IMR-90 (cell line): ENCODE data around the gene KIAA0825. TPM values are rescaled to one million over a fixed set of nuclear protein-coding genes. Genes with fewer than 3 reads are reported as not detected.

Experiments used
- ATAC-seq: fragments of 200-7000 bp; cut with Tn5 transposase; 2 replicates; pipeline ENCODE4 v1.9.1; 2020; ENCODE audit warnings: low read depth, mild to moderate bottlenecking, moderate library complexity
- BruUV-seq: library from RNA; stranded (reverse); fragments of 400-500 nt; replicated peaks from 2 replicates; lab custom pipeline; 2021; lab: Mats Ljungman, UMichigan
- CTCF ChIA-PET: fragments of 300-600 bp; formaldehyde crosslinking; extraction: SDS; loops from one replicate; lab custom pipeline; 2021; ENCODE audit warnings: antibody characterized with exemption; lab: Yijun Ruan, JAX
- POLR2A ChIA-PET: fragments of 300-600 bp; sonication (Branson Sonifier 250); formaldehyde crosslinking; loops from one replicate; lab custom pipeline; 2022; ENCODE audit warnings: antibody characterized with exemption; ENCODE audit not compliant: unreplicated experiment; lab: Charles Lee
- DNase-seq: peaks from one replicate; pipeline ENCODE4 v3.0.0; 2013
- H2AFZ ChIP-seq: replicated peaks from 2 replicates; pipeline ENCODE3; 2013; ENCODE audit warnings: low read length, mild to moderate bottlenecking; ENCODE audit not compliant: poor library complexity
- H2AK5ac ChIP-seq: 2 replicates; pipeline ENCODE4 v1.6.1; 2013; ENCODE audit warnings: low read depth, low read length, inconsistent platforms
- H2AK9ac ChIP-seq: replicated peaks from 2 replicates; pipeline ENCODE3; 2013; ENCODE audit warnings: mild to moderate bottlenecking, low read depth, low read length, moderate library complexity; ENCODE audit not compliant: poor library complexity
- H2BK120ac ChIP-seq: 2 replicates; pipeline ENCODE4 v1.6.1; 2013; ENCODE audit warnings: low read depth, low read length, inconsistent platforms
- H2BK15ac ChIP-seq: 3 replicates; pipeline ENCODE4 v1.6.1; 2013; ENCODE audit warnings: low read depth, low read length, inconsistent platforms
- H2BK20ac ChIP-seq: 2 replicates; pipeline ENCODE4 v1.6.1; 2013; ENCODE audit warnings: low read depth, mild to moderate bottlenecking, inconsistent platforms, low read length, moderate library complexity
- H2BK5ac ChIP-seq: 2 replicates; pipeline ENCODE4 v1.6.1; 2013; ENCODE audit warnings: mild to moderate bottlenecking, low read depth, low read length, inconsistent platforms; ENCODE audit not compliant: poor library complexity, severe bottlenecking
- H3K14ac ChIP-seq: replicated peaks from 2 replicates; pipeline ENCODE4 v1.6.1; 2013; ENCODE audit warnings: low read depth, low read length, inconsistent platforms
- H3K18ac ChIP-seq: 2 replicates; pipeline ENCODE4 v1.6.1; 2013; ENCODE audit warnings: low read depth, low read length, control low read depth
- H3K23ac ChIP-seq: 2 replicates; pipeline ENCODE4 v1.6.1; 2013; ENCODE audit warnings: low read depth, low read length, inconsistent platforms
- H3K27ac ChIP-seq: 2 replicates; pipeline ENCODE4 v1.5.1; 2013; ENCODE audit warnings: mild to moderate bottlenecking, control low read depth, low read length; ENCODE audit not compliant: insufficient read depth
- H3K27me3 ChIP-seq: 2 replicates; pipeline ENCODE4 v1.6.1; 2013; ENCODE audit warnings: low read length; ENCODE audit not compliant: control insufficient read depth, insufficient read depth
- H3K36me3 ChIP-seq: 2 replicates; pipeline ENCODE4 v1.6.1; 2013; ENCODE audit warnings: low read length, mixed read lengths; ENCODE audit not compliant: control insufficient read depth, insufficient read depth
- H3K4ac ChIP-seq: 2 replicates; pipeline ENCODE4 v1.6.1; 2013; ENCODE audit warnings: low read depth, low read length, inconsistent platforms
- H3K4me1 ChIP-seq: 2 replicates; pipeline ENCODE4 v1.6.1; 2013; ENCODE audit warnings: low read length, mixed read lengths; ENCODE audit not compliant: control insufficient read depth, insufficient read depth
- H3K4me2 ChIP-seq: 2 replicates; pipeline ENCODE4 v1.6.1; 2013; ENCODE audit warnings: low read depth, mild to moderate bottlenecking, control low read depth, low read length, moderate library complexity
- H3K4me3 ChIP-seq: 2 replicates; pipeline ENCODE4 v1.5.1; 2013; ENCODE audit warnings: low read depth, mild to moderate bottlenecking, control low read depth, low read length, moderate library complexity; ENCODE audit not compliant: insufficient read depth
- H3K56ac ChIP-seq: 2 replicates; pipeline ENCODE4 v1.6.1; 2013; ENCODE audit warnings: low read length, inconsistent platforms; ENCODE audit not compliant: insufficient read depth; ENCODE audit errors: extremely low read depth
- H3K79me1 ChIP-seq, 2 experiments: 2 replicates each; pipeline ENCODE4 v1.6.1; 2013; ENCODE audit warnings: low read length in 2 of 2, inconsistent platforms in 1 of 2, low read depth in 1 of 2
- H3K9ac ChIP-seq: 2 replicates; pipeline ENCODE4 v1.6.1; 2013; ENCODE audit warnings: low read depth, low read length, control low read depth
- H3K9me1 ChIP-seq: 2 replicates; pipeline ENCODE4 v1.6.1; 2013; ENCODE audit warnings: low read length, inconsistent platforms; ENCODE audit not compliant: insufficient read depth
- H3K9me3 ChIP-seq: 2 replicates; pipeline ENCODE4 v1.6.1; 2013; ENCODE audit warnings: low read length; ENCODE audit not compliant: control insufficient read depth, insufficient read depth
- H4K20me1 ChIP-seq: 2 replicates; pipeline ENCODE4 v1.6.1; 2013; ENCODE audit warnings: low read length, inconsistent platforms; ENCODE audit not compliant: insufficient read depth
- H4K5ac ChIP-seq: 2 replicates; pipeline ENCODE4 v1.6.1; 2013; ENCODE audit warnings: mild to moderate bottlenecking, low read depth, low read length, control low read depth
- H4K8ac ChIP-seq, 2 experiments: 2 replicates each; pipeline ENCODE4 v1.6.1; 2013; ENCODE audit warnings: low read depth in 2 of 2, low read length in 2 of 2, control low read depth in 1 of 2, inconsistent platforms in 1 of 2
- H4K91ac ChIP-seq: 2 replicates; pipeline ENCODE4 v1.6.1; 2013; ENCODE audit warnings: low read depth, low read length, inconsistent platforms; ENCODE audit not compliant: insufficient read depth
- CEBPB ChIP-seq: IDR thresholded peaks from 2 replicates; pipeline ENCODE4 v1.6.1; 2012; ENCODE audit warnings: low read depth, low read length, improper control_type of control experiment
- RAD21 ChIP-seq: IDR thresholded peaks from 2 replicates; pipeline ENCODE4 v1.6.1; 2012; ENCODE audit warnings: low read length, improper control_type of control experiment
- WGBS, 2 experiments: methylation state at CpG; one replicate each; pipeline versions ENCODE4 v1.1.5 to v1.1.7; 2013; ENCODE audit warnings: missing lambda C conversion rate in 2 of 2; ENCODE audit not compliant: insufficient read length in 1 of 2; ENCODE audit errors: extremely low coverage in 2 of 2; 5-methylcytosine and 5-hydroxymethylcytosine counted together
- dilution Hi-C: fragments of 300-500 bp; cut with HindIII; formaldehyde crosslinking; loops from one replicate; pipeline ENCODE4 v1.14.3; 2018; ENCODE audit warnings: low sequenced_read_pairs; ENCODE audit not compliant: unreplicated experiment
- in situ Hi-C: fragments of 300-500 bp; cut with MboI; formaldehyde crosslinking; loops from 3 replicates; pipeline ENCODE4 v1.14.3; 2019; ENCODE audit warnings: low sequenced_read_pairs, inconsistent platforms, mixed read lengths
- intact Hi-C: fragments of 100-400 bp; cut with micrococcal nuclease; formaldehyde crosslinking; loops from 2 replicates; pipeline ENCODE4 v1.10.0; 2022
- polyA plus RNA-seq, 3 experiments: library from polyadenylated mRNA; depleted of rRNA; stranded (reverse); fragments of >200 nt; gene quantifications; 2 replicates each; pipeline ENCODE4 v1.2.3, GENCODE V29; 2012; ENCODE audit warnings: low replicate concordance in 1 of 3
- total RNA-seq: library from RNA; depleted of rRNA; stranded (reverse); fragments of >200 nt; gene quantifications from 2 replicates; pipeline ENCODE4 v1.2.3, GENCODE V29; 2012
- TF ChIP-seq, protein P1 (sequence below): conservative IDR thresholded peaks from 2 replicates; pipeline ENCODE4 v1.5.1; 2012; ENCODE audit warnings: mild to moderate bottlenecking, low read depth, low read length, improper control_type of control experiment

The KIAA0825 gene
- total and polyA plus RNA-seq, 2 of the 4 experiments (the other 2 are of a cell fraction), result 0.46 to 1.8 TPM

DNA sequence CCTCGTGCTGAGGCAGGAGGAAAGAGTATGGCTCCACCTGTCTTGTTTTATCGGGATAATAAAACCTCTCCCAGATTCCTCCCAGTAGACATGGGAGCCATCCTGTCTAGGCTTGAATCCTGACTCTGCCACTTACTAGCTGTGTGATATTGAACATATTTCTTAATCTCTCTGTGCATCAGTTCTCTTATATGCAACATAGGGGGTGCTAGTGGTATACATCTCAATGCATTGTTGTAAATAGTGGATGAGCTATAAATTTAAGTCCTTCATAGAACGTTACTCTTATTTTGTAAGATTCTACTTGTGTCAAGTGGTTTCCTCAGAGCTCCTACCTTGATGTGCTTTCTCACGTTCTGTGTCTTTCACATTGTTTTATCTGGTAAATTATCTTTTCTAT lies 459.3 kb downstream of the KIAA0825 start:
- WGBS, 2 experiments, result no CpG with 5 or more reads among the region's 4 CpGs
- dilution Hi-C loops (no loop called here), intact Hi-C loops (loop anchor here (5.0 kb wide), 5 partner anchors 153 to 578 kb away; no protein-coding TSS in a partner anchor), in situ Hi-C loops (no loop called here)
- Histone ChIP-seq H2BK120ac (no peak overlapping the region), H2BK20ac (no peak overlapping the region), H2BK15ac (no peak overlapping the region), H3K9me3 (no peaks in the 10 kb centered on the region), H4K8ac (no peak overlapping the region), H3K27ac (no peak overlapping the region), H3K9me1 (no peaks in the 10 kb centered on the region; the same call in 1 of the 2 replicates), H3K9ac (no peak overlapping the region), H3K18ac (no peak overlapping the region), H2AK9ac (no peak overlapping the region), H3K14ac (no peak overlapping the region), H4K5ac (no peak overlapping the region), H3K27me3 (no peaks in the 10 kb centered on the region), H3K23ac (no peak overlapping the region), H2AK5ac (no peak overlapping the region), H3K4me2 (no peak overlapping the region), H2BK5ac (no peak overlapping the region), H3K79me1 (no peaks in the 10 kb centered on the region), H4K91ac (no peak overlapping the region), H4K20me1 (no peaks in the 10 kb centered on the region), H3K56ac (no peak overlapping the region), H2AFZ (no peak overlapping the region), H3K4me1 (peaks cover 2% of the 10 kb centered on the region), H3K4me3 (no peak overlapping the region), H3K4ac (no peak overlapping the region), H3K36me3 (no peaks in the 10 kb centered on the region)
- BruUV-seq, result no TSS peak
- ChIA-PET CTCF (interaction anchor here (0.8 to 1.3 kb wide), 2 partner anchors 15 to 578 kb away, joined by 3 to 5 read pairs; no protein-coding TSS in a partner anchor), POLR2A (no interaction called here)
- no peak for DNase-seq
- no peak for ATAC-seq
- TF ChIP-seq, protein P1, sequence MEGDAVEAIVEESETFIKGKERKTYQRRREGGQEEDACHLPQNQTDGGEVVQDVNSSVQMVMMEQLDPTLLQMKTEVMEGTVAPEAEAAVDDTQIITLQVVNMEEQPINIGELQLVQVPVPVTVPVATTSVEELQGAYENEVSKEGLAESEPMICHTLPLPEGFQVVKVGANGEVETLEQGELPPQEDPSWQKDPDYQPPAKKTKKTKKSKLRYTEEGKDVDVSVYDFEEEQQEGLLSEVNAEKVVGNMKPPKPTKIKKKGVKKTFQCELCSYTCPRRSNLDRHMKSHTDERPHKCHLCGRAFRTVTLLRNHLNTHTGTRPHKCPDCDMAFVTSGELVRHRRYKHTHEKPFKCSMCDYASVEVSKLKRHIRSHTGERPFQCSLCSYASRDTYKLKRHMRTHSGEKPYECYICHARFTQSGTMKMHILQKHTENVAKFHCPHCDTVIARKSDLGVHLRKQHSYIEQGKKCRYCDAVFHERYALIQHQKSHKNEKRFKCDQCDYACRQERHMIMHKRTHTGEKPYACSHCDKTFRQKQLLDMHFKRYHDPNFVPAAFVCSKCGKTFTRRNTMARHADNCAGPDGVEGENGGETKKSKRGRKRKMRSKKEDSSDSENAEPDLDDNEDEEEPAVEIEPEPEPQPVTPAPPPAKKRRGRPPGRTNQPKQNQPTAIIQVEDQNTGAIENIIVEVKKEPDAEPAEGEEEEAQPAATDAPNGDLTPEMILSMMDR, result peak; percentile 29
- TF ChIP-seq CEBPB, result no peak
- peak; percentile 42; the same call in 1 of the 2 replicates for TF ChIP-seq RAD21
